Ovary (tissue), 3 donors: ENCODE results near the gene ELOVL2.

ENCODE experiments used
- CTCF ChIP-seq, 3 donors: fragments of 450-650 bp in 2 of 3; fragments of 200-600 bp in 1 of 3; IDR thresholded peaks; one replicate each; pipeline versions ENCODE4 v1.5.1 to v1.8.0; 2016 to 2022; ENCODE audit warnings: antibody characterized with exemption in 3 of 3, mild to moderate bottlenecking in 1 of 3
- EP300 ChIP-seq: sonication (generic); formaldehyde crosslinking; IDR thresholded peaks from one replicate; pipeline ENCODE4 v1.6.1; 2017; ENCODE audit warnings: antibody characterized with exemption
- POLR2A ChIP-seq: fragments of 450-650 bp; IDR thresholded peaks from one replicate; pipeline ENCODE4 v1.6.1; 2017; ENCODE audit warnings: antibody characterized with exemption, mild to moderate bottlenecking, moderate library complexity
- donor health status: DM: no; HTN: no; CAD: no.

GRCh38 chr6:10970731-10971130 is 73.4 kb downstream of the ELOVL2 start:
- TF ChIP-seq CTCF (IDR thresholded peaks at IDR 0.05): no peak
- TF ChIP-seq POLR2A: no peak
- TF ChIP-seq EP300: no peak
